Measurements from ENCODE around the gene ABCA5. TPM values are rescaled to one million over a fixed set of nuclear protein-coding genes. Genes with fewer than 3 reads are reported as not detected.
"Not testable (repeated sequence)": the region's sequence is repeated elsewhere in the genome, so short reads cannot be mapped to it uniquely, and the experiment has no call there.

The ABCA5 gene
- polyA plus RNA-seq, 1 of the 3 experiments (the other 2 are of a cell fraction): 2.0 TPM

GRCh38 chr17:69208640-69209039, 118.3 kb downstream of the ABCA5 start (continued):
- TF ChIP-seq CTCF (IDR thresholded peaks at IDR 0.05): no peak
- no peak for TF ChIP-seq TEAD4 (IDR thresholded peaks at IDR 0.05; ENCODE audit: borderline replicate concordance, insufficient read depth)
- no peak for TF ChIP-seq YY1 (IDR thresholded peaks at IDR 0.05; ENCODE audit: low read depth)

DNA sequence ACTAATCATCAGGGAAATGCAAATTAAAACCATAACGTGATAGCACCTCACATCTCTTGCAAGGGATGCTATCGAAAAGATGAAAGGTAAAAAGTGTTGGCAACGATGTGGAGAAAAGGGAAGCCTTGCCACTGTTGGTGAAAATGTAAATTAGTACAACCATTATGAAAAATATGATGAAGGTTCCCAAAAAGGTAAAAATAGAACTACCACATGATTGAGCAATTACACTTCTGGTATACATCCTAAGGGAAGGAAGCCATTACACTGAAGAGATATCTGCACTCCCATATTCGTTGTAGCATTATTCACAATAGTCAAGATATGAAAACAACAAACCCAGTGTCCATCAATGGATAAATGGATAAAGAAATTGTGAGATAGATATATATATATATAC, 119.8 kb downstream of the ABCA5 start:
- CTCF ChIA-PET: interaction anchor here (2.7 kb wide), 1 partner anchor 14 kb away, joined by 10 read pairs; no protein-coding TSS in a partner anchor
- Histone ChIP-seq H3K79me2 (ENCODE audit: insufficient read depth) (no peaks in the 10 kb centered on the region), H3F3A (replicated peaks; ENCODE audit: insufficient read depth) (no peaks in the 10 kb centered on the region), H3K9me2 (no peaks in the 10 kb centered on the region), H3K9me3 (no peaks in the 10 kb centered on the region), H3K4me3 (ENCODE audit: low read depth in 2 of 2, low read length in 1 of 2) (no peak overlapping the region), H3K27ac (ENCODE audit: low read depth in 2 of 2, low read length in 1 of 2) (no peak overlapping the region), H3K4me1 (ENCODE audit: control insufficient read depth in 1 of 2, insufficient read depth in 2 of 2, low read depth in 1 of 2, low read length in 1 of 2) (no peaks in the 10 kb centered on the region), H2AFZ (ENCODE audit: low read depth) (no peak overlapping the region), H3K9ac (no peak overlapping the region), H3K4me2 (no peak overlapping the region), H3K27me3 (ENCODE audit: insufficient read depth) (no peaks in the 10 kb centered on the region; the same call in 1 of the 2 replicates), H3K36me3 (replicated peaks in 1 of 2; ENCODE audit: control insufficient read depth in 1 of 2, insufficient read depth in 2 of 2, low read length in 1 of 2) (no peaks in the 10 kb centered on the region), H4K20me1 (ENCODE audit: insufficient read depth) (no peaks in the 10 kb centered on the region)
- DNase-seq: no peak
- POLR2A ChIA-PET: interaction anchor here (0.6 kb wide), 1 partner anchor 217 kb away, joined by 3 read pairs; no protein-coding TSS in a partner anchor
- no peak for TF ChIP-seq EZH2phosphoT487 (IDR thresholded peaks at IDR 0.05; ENCODE audit: borderline replicate concordance, low read depth)
- WGBS (ENCODE audit: low lambda C conversion rate): 13% methylated on average over 4 of the region's 4 CpGs

DNA sequence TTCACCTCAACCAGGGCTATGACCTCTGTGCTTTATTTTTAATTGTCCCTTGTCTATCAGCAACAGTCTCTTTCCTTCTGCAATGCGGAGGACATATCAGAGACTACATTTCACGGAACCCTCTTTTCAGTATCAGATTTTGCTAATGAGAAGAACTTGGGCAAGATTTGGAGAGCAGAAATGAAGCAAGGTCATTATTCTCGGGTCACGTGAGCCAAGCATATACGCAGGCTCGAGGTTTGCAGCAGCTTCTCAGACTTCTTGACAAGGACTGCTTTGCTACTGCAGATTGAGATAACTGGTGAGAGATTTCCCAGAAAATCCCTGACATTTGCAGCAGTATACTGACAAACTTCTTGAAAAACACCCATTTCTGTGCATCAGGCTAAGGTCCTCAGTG, 128.7 kb downstream of the ABCA5 start:
- no peaks in the 10 kb centered on the region for H3K36me3 ChIP-seq (replicated peaks in 1 of 2; ENCODE audit: control insufficient read depth in 1 of 2, insufficient read depth in 2 of 2, low read length in 1 of 2)
- no peaks in the 10 kb centered on the region; the same call in 1 of the 2 replicates for H3K27me3 ChIP-seq (ENCODE audit: insufficient read depth)
- H2AFZ ChIP-seq (ENCODE audit: low read depth): no peak overlapping the region
- TF ChIP-seq RXRA (IDR thresholded peaks at IDR 0.05; ENCODE audit: borderline replicate concordance, low read depth) (no peak), RAD21 (IDR thresholded peaks at IDR 0.05; ENCODE audit: low read length) (no peak), TCF12 (IDR thresholded peaks at IDR 0.05) (no peak), YY1 (IDR thresholded peaks at IDR 0.05; ENCODE audit: low read depth) (no peak)
- TF ChIP-seq, protein P1, sequence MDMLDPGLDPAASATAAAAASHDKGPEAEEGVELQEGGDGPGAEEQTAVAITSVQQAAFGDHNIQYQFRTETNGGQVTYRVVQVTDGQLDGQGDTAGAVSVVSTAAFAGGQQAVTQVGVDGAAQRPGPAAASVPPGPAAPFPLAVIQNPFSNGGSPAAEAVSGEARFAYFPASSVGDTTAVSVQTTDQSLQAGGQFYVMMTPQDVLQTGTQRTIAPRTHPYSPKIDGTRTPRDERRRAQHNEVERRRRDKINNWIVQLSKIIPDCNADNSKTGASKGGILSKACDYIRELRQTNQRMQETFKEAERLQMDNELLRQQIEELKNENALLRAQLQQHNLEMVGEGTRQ (IDR thresholded peaks at IDR 0.05; ENCODE audit: borderline replicate concordance, low read depth, low read length): no peak
- TF ChIP-seq, protein P2, sequence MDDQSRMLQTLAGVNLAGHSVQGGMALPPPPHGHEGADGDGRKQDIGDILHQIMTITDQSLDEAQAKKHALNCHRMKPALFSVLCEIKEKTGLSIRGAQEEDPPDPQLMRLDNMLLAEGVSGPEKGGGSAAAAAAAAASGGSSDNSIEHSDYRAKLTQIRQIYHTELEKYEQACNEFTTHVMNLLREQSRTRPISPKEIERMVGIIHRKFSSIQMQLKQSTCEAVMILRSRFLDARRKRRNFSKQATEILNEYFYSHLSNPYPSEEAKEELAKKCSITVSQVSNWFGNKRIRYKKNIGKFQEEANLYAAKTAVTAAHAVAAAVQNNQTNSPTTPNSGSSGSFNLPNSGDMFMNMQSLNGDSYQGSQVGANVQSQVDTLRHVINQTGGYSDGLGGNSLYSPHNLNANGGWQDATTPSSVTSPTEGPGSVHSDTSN (IDR thresholded peaks at IDR 0.05): no peak
- no peaks in the 10 kb centered on the region for H3K4me1 ChIP-seq (ENCODE audit: control insufficient read depth in 1 of 2, insufficient read depth in 2 of 2, low read depth in 1 of 2, low read length in 1 of 2)
- no peak overlapping the region for H3K9ac ChIP-seq
- WGBS (ENCODE audit: low lambda C conversion rate): 42% methylated on average over 6 of the region's 6 CpGs
- no peaks in the 10 kb centered on the region for H3K9me3 ChIP-seq
- ChIA-PET POLR2A (no interaction called here), CTCF (no interaction called here)
- no peak overlapping the region for H3K4me3 ChIP-seq (ENCODE audit: low read depth in 2 of 2, low read length in 1 of 2)
- H4K20me1 ChIP-seq (ENCODE audit: insufficient read depth): no peaks in the 10 kb centered on the region
- no peak overlapping the region for H3K4me2 ChIP-seq
- no peaks in the 10 kb centered on the region for H3F3A ChIP-seq (replicated peaks; ENCODE audit: insufficient read depth)
- no peak overlapping the region for H3K27ac ChIP-seq (ENCODE audit: low read depth in 2 of 2, low read length in 1 of 2)
- DNase-seq: no peak
- no peaks in the 10 kb centered on the region for H3K79me2 ChIP-seq (ENCODE audit: insufficient read depth)
- H3K9me2 ChIP-seq: no peaks in the 10 kb centered on the region

GRCh38 chr17:69196105-69196653, 130.8 kb downstream of the ABCA5 start:
- H3K27me3 ChIP-seq (ENCODE audit: insufficient read depth); H3K9me3 ChIP-seq; POLR2A ChIA-PET; H3K79me2 ChIP-seq (ENCODE audit: insufficient read depth); H3K4me1 ChIP-seq (ENCODE audit: control insufficient read depth in 1 of 2, insufficient read depth in 2 of 2, low read depth in 1 of 2, low read length in 1 of 2); H3K9ac ChIP-seq; H3K4me2 ChIP-seq; H3K36me3 ChIP-seq (replicated peaks in 1 of 2; ENCODE audit: control insufficient read depth in 1 of 2, insufficient read depth in 2 of 2, low read length in 1 of 2); H3F3A ChIP-seq (replicated peaks; ENCODE audit: insufficient read depth); CTCF ChIA-PET; H4K20me1 ChIP-seq (ENCODE audit: insufficient read depth); DNase-seq; H3K4me3 ChIP-seq (ENCODE audit: low read depth in 2 of 2, low read length in 1 of 2); H3K27ac ChIP-seq (ENCODE audit: low read depth in 2 of 2, low read length in 1 of 2); H2AFZ ChIP-seq (ENCODE audit: low read depth); H3K9me2 ChIP-seq: not testable (repeated sequence)
- 33% methylated on average over 1 of the region's 40 CpGs for WGBS (ENCODE audit: low lambda C conversion rate)

Measured in SK-N-SH (cell line).